HG03108 (cell line): ENCODE measurements around the gene ERCC4.
"Not testable (repeated sequence)": the region's sequence is repeated elsewhere in the genome, so short reads cannot be mapped to it uniquely, and the experiment has no call there.

ENCODE experiments used
- ATAC-seq: cut with Tn5 transposase; IDR thresholded peaks from one replicate; pipeline ENCODE4 v1.9.1; 2021; ENCODE audit warnings: moderate library complexity; ENCODE audit not compliant: unreplicated experiment

ERCC4 gene

GRCh38 chr16:13919683-13920509 is at the start of gene ERCC4:
ERCC4 (plus strand) TSS chr16:13920154; CDS start chr16:13920166, 12 bp downstream.
- ATAC-seq = peak; percentile 98

- ATAC-seq = no peak
These were observed 46.0 kb upstream of the ERCC4 start for GRCh38 chr16:13873835-13874438.

- no peak for ATAC-seq
These were observed 44.2 kb upstream of the ERCC4 start for GRCh38 chr16:13875614-13876284.

GRCh38 chr16:13883276-13883675 is 36.7 kb upstream of the ERCC4 start:
- no peak for ATAC-seq

GRCh38 chr16:13883881-13884280 is 36.1 kb upstream of the ERCC4 start:
- ATAC-seq = no peak

GRCh38 chr16:13885700-13886099 is 34.3 kb upstream of the ERCC4 start:
- no peak for ATAC-seq

- ATAC-seq = no peak
These were observed 33.3 kb upstream of the ERCC4 start for GRCh38 chr16:13886608-13887007.

- ATAC-seq = not testable (repeated sequence)
These were observed 30.6 kb upstream of the ERCC4 start for GRCh38 chr16:13889323-13889722.

- no peak for ATAC-seq
These were observed 27.7 kb upstream of the ERCC4 start for GRCh38 chr16:13892301-13892700.

- ATAC-seq = no peak
These were observed 24.4 kb upstream of the ERCC4 start for GRCh38 chr16:13895516-13895915.

GRCh38 chr16:13896543-13897182 is 23.3 kb upstream of the ERCC4 start:
- no peak for ATAC-seq

GRCh38 chr16:13897806-13898205 is 22.1 kb upstream of the ERCC4 start:
- no peak for ATAC-seq

- ATAC-seq = no peak
These were observed 21.7 kb upstream of the ERCC4 start for GRCh38 chr16:13898233-13898632.

- ATAC-seq = no peak
These were observed 17.9 kb upstream of the ERCC4 start for GRCh38 chr16:13902052-13902451.

GRCh38 chr16:13902677-13903076 is 17.3 kb upstream of the ERCC4 start:
- ATAC-seq = no peak

GRCh38 chr16:13904179-13904691 is 15.7 kb upstream of the ERCC4 start:
- no peak for ATAC-seq

GRCh38 chr16:13904822-13905221 is 15.1 kb upstream of the ERCC4 start:
- not testable (repeated sequence) for ATAC-seq

- no peak for ATAC-seq
These were observed 13.5 kb upstream of the ERCC4 start for GRCh38 chr16:13906168-13907089.

- no peak for ATAC-seq
These were observed 12.5 kb upstream of the ERCC4 start for GRCh38 chr16:13907431-13907830.

- no peak for ATAC-seq
These were observed 10.9 kb upstream of the ERCC4 start for GRCh38 chr16:13909069-13909468.
